ENCODE measurements around the gene TUSC2.

DNA sequence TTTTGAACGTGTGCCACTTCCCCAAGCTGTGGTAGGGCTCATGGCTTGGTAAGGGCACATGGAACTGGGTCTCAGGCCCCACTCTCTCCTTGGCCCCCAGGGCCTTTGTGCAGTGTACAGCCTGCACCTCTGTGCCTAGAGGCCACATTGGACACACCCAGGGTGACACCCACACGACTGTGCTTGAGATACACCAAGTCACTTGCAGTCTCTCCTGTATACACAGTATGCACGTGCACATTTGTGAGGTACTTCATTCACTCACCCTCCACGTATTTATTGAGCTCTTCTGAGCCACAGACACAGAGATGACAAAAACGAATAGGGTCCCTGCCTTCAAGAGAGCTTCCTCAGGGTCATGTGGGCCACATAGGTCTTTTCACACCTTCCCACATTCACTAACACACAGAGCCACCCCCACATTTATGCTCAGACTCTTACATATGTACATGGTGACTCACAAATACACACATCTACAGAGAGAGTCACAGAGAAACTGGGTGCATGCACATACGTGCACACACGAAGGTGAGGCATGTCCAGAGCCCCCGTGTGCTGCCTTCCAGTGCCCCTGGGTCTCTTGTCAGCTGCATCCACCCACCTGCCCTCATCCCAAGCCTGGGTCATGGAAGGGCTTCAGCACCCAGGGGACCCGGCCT lies 41.1 kb upstream of the TUSC2 start:
- TF ChIP-seq, protein P1, sequence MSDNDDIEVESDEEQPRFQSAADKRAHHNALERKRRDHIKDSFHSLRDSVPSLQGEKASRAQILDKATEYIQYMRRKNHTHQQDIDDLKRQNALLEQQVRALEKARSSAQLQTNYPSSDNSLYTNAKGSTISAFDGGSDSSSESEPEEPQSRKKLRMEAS (IDR thresholded peaks at IDR 0.05): no peak
- no peak for TF ChIP-seq YY1 (IDR thresholded peaks at IDR 0.05; ENCODE audit: low read depth)
